Left lobe of liver (tissue), 2 donors: ENCODE results near the gene CREB5. TPM values are rescaled to one million over a fixed set of nuclear protein-coding genes. Genes with fewer than 3 reads are reported as not detected.
"Not testable (repeated sequence)": the region's sequence is repeated elsewhere in the genome, so short reads cannot be mapped to it uniquely, and the experiment has no call there.

Experiments used
- ATAC-seq: fragments of 200-7000 bp; cut with Tn5 transposase; one replicate; pipeline ENCODE4 v1.9.1; 2020; ENCODE audit warnings: mild to moderate bottlenecking, moderate library complexity
- DNase-seq: peaks from one replicate; pipeline ENCODE4 v3.0.0-alpha.2; 2020; ENCODE audit warnings: low spot score
- total RNA-seq: library from RNA; stranded (reverse); gene quantifications from one replicate; pipeline ENCODE4 v1.2.1, GENCODE V29; 2021
- donor health status: DM: no; HTN: no; CAD: no; lungs with moderate emphysema.
- donor health status: DM: no; HTN: yes; CAD: no.

The CREB5 gene
- total RNA-seq, 1 donor from 2014 or later, result 0.53 TPM

DNA sequence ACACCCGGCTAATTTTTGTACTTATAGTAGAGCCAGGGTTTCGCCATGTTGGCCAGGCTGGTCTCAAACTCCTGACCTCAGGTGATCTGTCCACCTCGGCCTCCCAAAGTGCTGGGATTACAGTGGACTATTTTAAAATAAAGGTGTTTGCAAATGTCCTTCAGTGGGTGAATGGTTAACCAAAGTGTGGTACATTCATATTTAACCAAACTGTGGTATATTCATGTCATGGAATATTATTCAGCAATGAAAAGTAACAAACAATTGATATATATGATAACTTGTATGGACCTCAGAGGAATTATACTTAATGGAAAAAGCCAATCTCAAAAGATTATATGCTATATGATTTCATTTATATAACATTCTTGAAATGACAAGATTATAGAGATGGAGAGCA, 190.0 kb downstream of the CREB5 start:
- ATAC-seq (no peak), DNase-seq (no peak)

- no peak for ATAC-seq
- DNase-seq, result no peak
Measured at GRCh38 chr7:28605427-28606085, 193.2 kb downstream of the CREB5 start.

DNA sequence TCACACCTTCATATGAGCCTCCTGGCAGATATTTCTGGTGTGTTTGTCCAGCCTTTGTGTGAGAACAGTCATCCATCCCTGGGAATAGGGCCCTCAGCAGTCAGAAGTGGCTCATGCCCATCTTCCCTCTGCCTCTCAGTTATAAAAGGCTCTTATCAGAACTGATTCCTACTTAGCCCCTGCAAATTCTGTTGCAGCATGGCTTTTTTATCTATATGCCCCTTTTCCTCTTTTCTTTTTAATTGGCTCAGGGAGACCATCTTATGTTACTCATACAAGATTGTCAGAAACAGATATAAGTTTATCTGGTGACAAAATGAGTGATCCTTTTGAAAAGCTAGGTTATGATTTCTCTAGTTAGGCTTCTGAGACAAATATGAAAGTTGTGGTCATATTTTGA, 194.1 kb downstream of the CREB5 start:
- ATAC-seq (no peak), DNase-seq (no peak)

DNA sequence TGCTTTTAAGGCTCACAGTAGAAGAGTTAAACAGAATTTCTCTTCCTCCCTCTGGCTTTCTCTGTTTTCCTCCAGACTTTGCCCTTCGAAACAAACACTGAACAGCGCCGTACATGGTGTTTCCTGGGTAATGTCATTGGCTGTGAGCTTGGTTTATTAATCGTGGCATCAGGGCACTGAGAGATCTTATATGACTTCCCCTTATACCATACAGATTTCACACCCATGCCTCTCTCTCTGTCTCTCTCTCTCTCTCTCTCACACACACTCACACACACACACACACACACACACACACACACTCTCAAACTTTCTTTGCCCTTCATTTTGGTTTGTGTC, 195.5 kb downstream of the CREB5 start:
- ATAC-seq (no peak), DNase-seq (no peak)

DNA sequence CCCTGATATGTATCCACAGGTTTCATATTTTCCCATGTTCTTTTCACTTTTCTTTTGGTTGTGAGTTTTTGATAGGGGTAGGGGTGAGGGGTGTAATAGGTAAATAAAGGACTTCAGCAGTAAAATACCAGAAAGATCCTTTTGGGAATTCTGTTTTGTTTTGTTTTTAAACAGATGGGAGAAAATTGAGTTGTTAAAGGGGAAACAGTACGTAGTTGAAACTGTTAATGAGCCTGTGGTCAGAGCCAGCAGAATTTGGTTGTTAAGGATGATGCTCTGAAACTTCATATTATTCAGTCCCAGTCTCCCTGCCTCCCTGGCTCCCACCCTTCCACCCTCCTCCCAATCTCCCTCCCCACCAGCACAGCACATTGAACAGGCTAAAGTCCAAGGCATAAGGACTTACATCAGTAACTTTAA, 195.9 kb downstream of the CREB5 start:
- no peak for DNase-seq
- ATAC-seq, result no peak

DNA sequence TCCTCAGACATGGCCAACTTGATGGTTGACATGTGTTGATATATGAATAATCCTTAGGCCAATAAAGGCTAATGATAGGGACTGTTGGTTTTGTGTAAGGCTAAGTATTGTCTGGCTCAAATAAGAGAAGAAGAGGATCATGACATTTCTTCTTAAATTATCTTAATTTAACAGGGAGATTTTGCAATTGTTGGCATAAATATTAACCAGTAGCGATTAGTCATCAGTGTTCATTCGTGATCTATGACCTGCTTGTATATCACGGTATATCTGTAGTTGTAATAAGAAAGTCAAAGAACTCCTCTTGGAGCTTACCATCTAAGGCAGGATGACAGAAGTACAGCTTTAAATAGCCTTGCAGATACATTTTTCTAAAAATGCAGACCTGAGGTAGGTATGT, 196.4 kb downstream of the CREB5 start:
- DNase-seq (no peak), ATAC-seq (no peak)

- ATAC-seq (no peak), DNase-seq (no peak)
Measured at GRCh38 chr7:28609608-28610007, 197.3 kb downstream of the CREB5 start.

DNA sequence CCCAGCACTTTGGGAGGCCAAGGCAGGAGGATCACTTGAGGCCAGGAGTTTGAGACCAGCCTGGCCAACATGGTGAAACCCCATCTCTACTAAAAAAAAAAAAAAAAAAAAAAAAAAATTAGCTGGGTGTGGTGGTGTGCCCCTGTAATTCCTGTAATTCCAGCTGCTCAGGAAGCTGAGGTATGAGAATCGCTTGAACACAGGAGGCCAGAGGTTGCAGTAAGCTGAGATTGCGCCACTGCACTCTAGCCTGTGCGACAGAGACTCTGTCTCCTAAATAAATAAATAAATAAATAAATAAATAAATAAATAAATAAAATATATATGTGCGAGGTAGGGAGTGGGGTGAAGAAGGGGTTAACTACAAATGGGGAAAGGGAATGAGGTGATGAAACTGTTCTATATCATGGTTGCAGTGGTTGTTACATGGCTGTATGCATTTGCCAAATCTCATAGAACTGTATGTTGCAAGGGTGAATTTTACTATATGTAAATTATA, 199.1 kb downstream of the CREB5 start:
- ATAC-seq, result not testable (repeated sequence)

GRCh38 chr7:28613262-28613661, 200.9 kb downstream of the CREB5 start:
- no peak for ATAC-seq

More for the DNA sequence above, 199.1 kb downstream of the CREB5 start:
- not testable (repeated sequence) for DNase-seq

DNA sequence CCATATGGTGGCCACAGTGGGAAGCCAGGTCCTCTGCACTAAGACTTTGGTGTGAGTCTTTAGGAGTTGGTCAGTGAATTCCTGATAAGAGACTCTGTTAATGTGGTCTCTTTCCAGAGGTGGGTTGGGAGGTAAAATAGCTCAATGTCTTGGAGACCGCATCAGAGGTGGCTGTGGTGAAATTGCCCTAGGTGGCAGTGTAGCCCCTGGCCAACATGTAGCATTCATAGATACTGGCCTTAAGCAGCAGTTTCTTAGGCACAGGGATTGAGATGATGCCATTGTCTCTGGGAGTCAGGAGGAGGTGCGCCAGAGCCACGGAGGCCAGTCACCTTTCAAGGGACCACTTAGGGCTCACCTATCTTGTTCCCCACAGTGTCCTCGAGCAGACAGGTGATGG, 202.8 kb downstream of the CREB5 start:
- no peak for DNase-seq
- ATAC-seq, result no peak

More at GRCh38 chr7:28613262-28613661, 200.9 kb downstream of the CREB5 start:
- no peak for DNase-seq

- DNase-seq, result no peak
- ATAC-seq, result no peak
Measured at GRCh38 chr7:28617308-28617880, 205.1 kb downstream of the CREB5 start.

- ATAC-seq, result no peak
- no peak for DNase-seq
Measured at GRCh38 chr7:28618383-28618782, 206.1 kb downstream of the CREB5 start.

DNA sequence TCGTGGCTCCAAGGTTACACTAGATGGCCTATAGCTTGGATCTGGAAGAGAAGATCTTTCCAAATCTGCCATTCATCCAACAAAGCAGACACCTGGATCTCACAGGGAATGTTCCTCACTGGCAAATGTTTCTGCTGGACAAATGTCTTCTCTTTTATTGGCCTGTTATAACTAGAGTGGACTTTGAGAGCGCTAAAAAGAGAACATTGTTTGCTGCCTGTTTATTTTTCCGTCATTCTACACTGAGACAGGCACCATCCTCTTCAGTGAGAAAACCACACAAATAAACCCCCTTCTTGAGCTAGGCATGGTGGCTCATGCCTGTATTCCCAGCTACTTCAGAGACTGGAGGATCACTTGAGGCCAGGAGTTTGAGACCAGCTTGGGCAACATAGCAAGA, 206.9 kb downstream of the CREB5 start:
- ATAC-seq (no peak), DNase-seq (no peak)

DNA sequence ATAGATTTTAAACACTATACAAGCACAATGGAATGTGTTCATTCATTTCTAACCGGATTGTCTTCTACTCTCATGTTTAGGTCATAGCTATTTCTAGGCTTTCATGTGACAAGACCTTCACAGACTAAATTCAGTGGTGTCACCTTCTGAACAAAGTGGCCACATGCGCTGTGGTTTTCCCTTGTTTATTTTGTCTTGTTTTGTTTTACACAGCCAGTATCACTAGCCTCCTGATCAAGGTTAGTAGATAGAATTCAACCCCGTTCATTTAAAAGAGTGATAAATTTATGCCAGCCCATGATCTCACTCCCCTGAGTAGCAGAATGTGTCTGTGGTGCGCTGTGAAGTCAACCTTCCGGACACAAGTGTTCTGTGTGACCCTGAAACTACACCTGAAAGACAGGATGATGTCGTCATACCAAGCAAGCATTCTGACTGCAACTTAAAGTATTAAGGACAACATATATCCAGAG, 209.1 kb downstream of the CREB5 start:
- ATAC-seq, result no peak
- DNase-seq, result no peak

GRCh38 chr7:28623105-28623730, 210.9 kb downstream of the CREB5 start:
- no peak for ATAC-seq
- DNase-seq, result no peak

DNA sequence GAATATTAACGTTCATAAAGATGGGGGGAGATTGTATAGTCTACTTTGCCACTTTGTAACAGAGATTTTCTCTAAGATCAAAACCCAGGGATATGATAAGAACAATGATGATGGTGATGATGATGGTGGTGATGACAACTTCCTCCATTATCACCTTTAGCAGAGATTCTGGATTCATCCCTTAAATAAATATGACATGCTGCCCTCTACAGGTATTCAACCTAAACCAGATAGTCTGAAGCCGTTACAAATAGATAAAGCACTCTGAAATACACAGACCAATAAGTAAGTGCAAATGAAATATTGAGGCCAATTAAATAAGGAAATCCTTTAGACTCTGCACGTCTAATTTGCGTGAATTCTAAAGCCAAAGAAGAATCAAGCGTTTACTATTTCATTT, 211.5 kb downstream of the CREB5 start:
- DNase-seq, result no peak

GRCh38 chr7:28625432-28625831, 213.1 kb downstream of the CREB5 start:
- ATAC-seq (no peak), DNase-seq (no peak)

More for the DNA sequence above, 211.5 kb downstream of the CREB5 start:
- peak; percentile 72 for ATAC-seq

DNA sequence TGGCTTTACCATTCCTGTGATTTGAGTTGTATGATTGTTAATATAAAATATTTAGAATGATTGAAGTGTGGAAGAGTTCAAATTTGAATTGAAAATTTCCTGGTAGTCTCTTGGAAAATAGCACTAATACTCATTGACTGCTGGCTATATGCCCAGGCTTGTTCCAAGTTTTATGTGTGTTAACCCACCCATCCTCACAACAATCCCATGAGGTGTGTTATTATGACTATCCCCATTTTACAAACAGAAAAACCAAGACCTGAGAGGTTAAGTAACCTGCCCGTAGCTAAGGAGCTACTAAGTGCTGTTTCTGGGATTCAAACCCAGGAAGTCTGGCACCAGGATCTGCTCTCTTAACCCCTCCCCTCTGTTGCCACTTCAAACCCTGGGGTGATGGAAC, 213.9 kb downstream of the CREB5 start:
- ATAC-seq (no peak), DNase-seq (no peak)

GRCh38 chr7:28626624-28627262, 214.4 kb downstream of the CREB5 start:
- no peak for DNase-seq
- peak; percentile 82 for ATAC-seq

GRCh38 chr7:28627263-28627653, 214.9 kb downstream of the CREB5 start:
- ATAC-seq (no peak), DNase-seq (no peak)

GRCh38 chr7:28627896-28628295, 215.6 kb downstream of the CREB5 start:
- DNase-seq (no peak), ATAC-seq (no peak)
